ENCODE data around the gene STMN3.

The STMN3 gene

GRCh38 chr20:63627129-63627750 lies 26.0 kb downstream of the STMN3 start (continued):
- TF ChIP-seq, protein P1, sequence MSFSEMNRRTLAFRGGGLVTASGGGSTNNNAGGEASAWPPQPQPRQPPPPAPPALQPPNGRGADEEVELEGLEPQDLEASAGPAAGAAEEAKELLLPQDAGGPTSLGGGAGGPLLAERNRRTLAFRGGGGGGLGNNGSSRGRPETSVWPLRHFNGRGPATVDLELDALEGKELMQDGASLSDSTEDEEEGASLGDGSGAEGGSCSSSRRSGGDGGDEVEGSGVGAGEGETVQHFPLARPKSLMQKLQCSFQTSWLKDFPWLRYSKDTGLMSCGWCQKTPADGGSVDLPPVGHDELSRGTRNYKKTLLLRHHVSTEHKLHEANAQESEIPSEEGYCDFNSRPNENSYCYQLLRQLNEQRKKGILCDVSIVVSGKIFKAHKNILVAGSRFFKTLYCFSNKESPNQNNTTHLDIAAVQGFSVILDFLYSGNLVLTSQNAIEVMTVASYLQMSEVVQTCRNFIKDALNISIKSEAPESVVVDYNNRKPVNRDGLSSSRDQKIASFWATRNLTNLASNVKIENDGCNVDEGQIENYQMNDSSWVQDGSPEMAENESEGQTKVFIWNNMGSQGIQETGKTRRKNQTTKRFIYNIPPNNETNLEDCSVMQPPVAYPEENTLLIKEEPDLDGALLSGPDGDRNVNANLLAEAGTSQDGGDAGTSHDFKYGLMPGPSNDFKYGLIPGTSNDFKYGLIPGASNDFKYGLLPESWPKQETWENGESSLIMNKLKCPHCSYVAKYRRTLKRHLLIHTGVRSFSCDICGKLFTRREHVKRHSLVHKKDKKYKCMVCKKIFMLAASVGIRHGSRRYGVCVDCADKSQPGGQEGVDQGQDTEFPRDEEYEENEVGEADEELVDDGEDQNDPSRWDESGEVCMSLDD (tag by site-specific recombination; IDR thresholded peaks at IDR 0.05): peak; percentile 94
- TF ChIP-seq ZFP37 (tag by site-specific recombination; IDR thresholded peaks at IDR 0.05) (peak; percentile 87), ZBTB1 (tag by site-specific recombination; IDR thresholded peaks at IDR 0.05) (0 out of 2 replicates have a peak, but pooled peaks have one; percentile 59), GLI4 (tag by site-specific recombination; IDR thresholded peaks at IDR 0.05) (no peak), ZNF600 (tag by site-specific recombination; IDR thresholded peaks at IDR 0.05) (peak; percentile 97), ZNF747 (tag by site-specific recombination; IDR thresholded peaks at IDR 0.05) (no peak), ZNF169 (tag by site-specific recombination; IDR thresholded peaks at IDR 0.05) (no peak), ZNF561 (tag by site-specific recombination; IDR thresholded peaks at IDR 0.05; ENCODE audit: borderline replicate concordance) (0 out of 2 replicates have a peak, but pooled peaks have one; percentile 73), HOXD13 (CRISPR knock-in tag; IDR thresholded peaks at IDR 0.05; ENCODE audit: borderline replicate concordance) (no peak), ZNF660 (tag by site-specific recombination; IDR thresholded peaks at IDR 0.05) (no peak), ZNF146 (tag by site-specific recombination; IDR thresholded peaks at IDR 0.05) (no peak), ZNF121 (tag by site-specific recombination; IDR thresholded peaks at IDR 0.05) (peak; percentile 62), ZNF366 (tag by site-specific recombination; conservative IDR thresholded peaks at IDR 0.05) (no peak), ZNF704 (tag by site-specific recombination; IDR thresholded peaks at IDR 0.05) (no peak), ZEB2 (tag by site-specific recombination; IDR thresholded peaks at IDR 0.05) (peak; percentile 61; the same call in 1 of the 2 replicates), ZNF248 (tag by site-specific recombination; IDR thresholded peaks at IDR 0.05) (no peak), ZNF658 (tag by site-specific recombination; IDR thresholded peaks at IDR 0.05) (no peak), ZBTB8A (tag by site-specific recombination; IDR thresholded peaks at IDR 0.05) (peak; percentile 98), PRDM10 (tag by site-specific recombination; IDR thresholded peaks at IDR 0.05) (peak; percentile 48), ZNF37A (tag by site-specific recombination; IDR thresholded peaks at IDR 0.05) (no peak), WT1 (tag by site-specific recombination; IDR thresholded peaks at IDR 0.05) (no peak), ZFHX2 (tag by site-specific recombination; conservative IDR thresholded peaks at IDR 0.05) (peak; percentile 62; the same call in 1 of the 2 replicates), ZFP41 (tag by site-specific recombination; IDR thresholded peaks at IDR 0.05; ENCODE audit: borderline replicate concordance) (no peak), OVOL3 (tag by site-specific recombination; IDR thresholded peaks at IDR 0.05) (no peak), ZNF792 (tag by site-specific recombination; IDR thresholded peaks at IDR 0.05) (no peak), IKZF3 (tag by site-specific recombination; IDR thresholded peaks at IDR 0.05) (no peak), ZNF155 (tag by site-specific recombination; IDR thresholded peaks at IDR 0.05) (no peak)
- TF ChIP-seq, protein P2, sequence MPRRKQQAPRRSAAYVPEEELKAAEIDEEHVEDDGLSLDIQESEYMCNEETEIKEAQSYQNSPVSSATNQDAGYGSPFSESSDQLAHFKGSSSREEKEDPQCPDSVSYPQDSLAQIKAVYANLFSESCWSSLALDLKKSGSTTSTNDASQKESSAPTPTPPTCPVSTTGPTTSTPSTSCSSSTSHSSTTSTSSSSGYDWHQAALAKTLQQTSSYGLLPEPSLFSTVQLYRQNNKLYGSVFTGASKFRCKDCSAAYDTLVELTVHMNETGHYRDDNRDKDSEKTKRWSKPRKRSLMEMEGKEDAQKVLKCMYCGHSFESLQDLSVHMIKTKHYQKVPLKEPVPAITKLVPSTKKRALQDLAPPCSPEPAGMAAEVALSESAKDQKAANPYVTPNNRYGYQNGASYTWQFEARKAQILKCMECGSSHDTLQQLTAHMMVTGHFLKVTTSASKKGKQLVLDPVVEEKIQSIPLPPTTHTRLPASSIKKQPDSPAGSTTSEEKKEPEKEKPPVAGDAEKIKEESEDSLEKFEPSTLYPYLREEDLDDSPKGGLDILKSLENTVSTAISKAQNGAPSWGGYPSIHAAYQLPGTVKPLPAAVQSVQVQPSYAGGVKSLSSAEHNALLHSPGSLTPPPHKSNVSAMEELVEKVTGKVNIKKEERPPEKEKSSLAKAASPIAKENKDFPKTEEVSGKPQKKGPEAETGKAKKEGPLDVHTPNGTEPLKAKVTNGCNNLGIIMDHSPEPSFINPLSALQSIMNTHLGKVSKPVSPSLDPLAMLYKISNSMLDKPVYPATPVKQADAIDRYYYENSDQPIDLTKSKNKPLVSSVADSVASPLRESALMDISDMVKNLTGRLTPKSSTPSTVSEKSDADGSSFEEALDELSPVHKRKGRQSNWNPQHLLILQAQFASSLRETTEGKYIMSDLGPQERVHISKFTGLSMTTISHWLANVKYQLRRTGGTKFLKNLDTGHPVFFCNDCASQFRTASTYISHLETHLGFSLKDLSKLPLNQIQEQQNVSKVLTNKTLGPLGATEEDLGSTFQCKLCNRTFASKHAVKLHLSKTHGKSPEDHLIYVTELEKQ (tag by site-specific recombination; IDR thresholded peaks at IDR 0.05; ENCODE audit: borderline replicate concordance): no peak
- TF ChIP-seq, protein P3, sequence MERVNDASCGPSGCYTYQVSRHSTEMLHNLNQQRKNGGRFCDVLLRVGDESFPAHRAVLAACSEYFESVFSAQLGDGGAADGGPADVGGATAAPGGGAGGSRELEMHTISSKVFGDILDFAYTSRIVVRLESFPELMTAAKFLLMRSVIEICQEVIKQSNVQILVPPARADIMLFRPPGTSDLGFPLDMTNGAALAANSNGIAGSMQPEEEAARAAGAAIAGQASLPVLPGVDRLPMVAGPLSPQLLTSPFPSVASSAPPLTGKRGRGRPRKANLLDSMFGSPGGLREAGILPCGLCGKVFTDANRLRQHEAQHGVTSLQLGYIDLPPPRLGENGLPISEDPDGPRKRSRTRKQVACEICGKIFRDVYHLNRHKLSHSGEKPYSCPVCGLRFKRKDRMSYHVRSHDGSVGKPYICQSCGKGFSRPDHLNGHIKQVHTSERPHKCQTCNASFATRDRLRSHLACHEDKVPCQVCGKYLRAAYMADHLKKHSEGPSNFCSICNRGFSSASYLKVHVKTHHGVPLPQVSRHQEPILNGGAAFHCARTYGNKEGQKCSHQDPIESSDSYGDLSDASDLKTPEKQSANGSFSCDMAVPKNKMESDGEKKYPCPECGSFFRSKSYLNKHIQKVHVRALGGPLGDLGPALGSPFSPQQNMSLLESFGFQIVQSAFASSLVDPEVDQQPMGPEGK (tag by site-specific recombination; IDR thresholded peaks at IDR 0.05): peak; percentile 67

All from HEK293 (cell line).